Bronchial epithelial cell (primary cell): ENCODE measurements around the gene PSORS1C2. TPM values are rescaled to one million over a fixed set of nuclear protein-coding genes. Genes with fewer than 3 reads are reported as not detected.

ENCODE experiments used
- DNase-seq: peaks from one replicate; pipeline ENCODE4 v3.0.0-alpha.2; 2010; ENCODE audit warnings: low read depth
- FAIRE-seq: peaks from 2 replicates; lab custom pipeline; 2011; peaks lifted over from hg19 to GRCh38; lab: Jason Lieb, UNC
- H3K27me3 ChIP-seq: 2 replicates; pipeline ENCODE4 v1.5.1; 2011; ENCODE audit warnings: low read length; ENCODE audit not compliant: control insufficient read depth, insufficient read depth
- H3K36me3 ChIP-seq: 2 replicates; pipeline ENCODE4 v1.5.1; 2011; ENCODE audit warnings: low read length; ENCODE audit not compliant: control insufficient read depth, insufficient read depth
- H3K4me3 ChIP-seq: 2 replicates; pipeline ENCODE4 v1.5.1; 2011; ENCODE audit warnings: mild to moderate bottlenecking, low read depth, low read length, control low read depth
- total RNA-seq: library from RNA; depleted of rRNA; stranded (reverse); fragments of >200 nt; gene quantifications from 2 replicates; pipeline ENCODE4 v1.2.1, GENCODE V29; 2014
- TF ChIP-seq, protein P1 (sequence below): IDR thresholded peaks from 2 replicates; pipeline ENCODE4 v1.5.1; 2011; ENCODE audit warnings: mild to moderate bottlenecking, moderate library complexity, low read length, control low read depth, inconsistent platforms; ENCODE audit not compliant: insufficient read depth, severe bottlenecking

PSORS1C2 gene
- total RNA-seq, 1 donor from 2014 or later = not detected

DNA sequence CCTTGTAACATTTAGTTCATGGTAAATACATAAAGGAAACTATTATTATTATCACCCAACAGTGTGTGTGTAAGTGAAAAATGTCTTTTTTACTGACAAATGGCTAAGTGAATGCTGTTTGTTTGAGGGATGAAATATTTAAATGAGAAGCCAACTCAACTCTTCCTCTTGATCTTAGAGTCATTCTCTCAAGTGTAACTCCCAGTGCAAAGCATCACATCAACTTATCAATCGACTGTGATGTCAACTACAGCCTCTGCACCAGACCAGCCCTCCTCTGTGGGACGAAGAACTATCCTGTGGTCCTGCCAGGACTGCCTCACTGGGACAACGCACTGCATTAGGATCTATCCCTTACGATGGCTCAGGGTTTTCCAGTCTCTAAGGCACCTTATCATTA lies 31.8 kb downstream of the PSORS1C2 start:
- DNase-seq = no peak
- Histone ChIP-seq H3K27me3 (peaks cover 6% of the 10 kb centered on the region), H3K4me3 (no peak overlapping the region), H3K36me3 (no peaks in the 10 kb centered on the region)
- no peak for FAIRE-seq
- TF ChIP-seq, protein P1, sequence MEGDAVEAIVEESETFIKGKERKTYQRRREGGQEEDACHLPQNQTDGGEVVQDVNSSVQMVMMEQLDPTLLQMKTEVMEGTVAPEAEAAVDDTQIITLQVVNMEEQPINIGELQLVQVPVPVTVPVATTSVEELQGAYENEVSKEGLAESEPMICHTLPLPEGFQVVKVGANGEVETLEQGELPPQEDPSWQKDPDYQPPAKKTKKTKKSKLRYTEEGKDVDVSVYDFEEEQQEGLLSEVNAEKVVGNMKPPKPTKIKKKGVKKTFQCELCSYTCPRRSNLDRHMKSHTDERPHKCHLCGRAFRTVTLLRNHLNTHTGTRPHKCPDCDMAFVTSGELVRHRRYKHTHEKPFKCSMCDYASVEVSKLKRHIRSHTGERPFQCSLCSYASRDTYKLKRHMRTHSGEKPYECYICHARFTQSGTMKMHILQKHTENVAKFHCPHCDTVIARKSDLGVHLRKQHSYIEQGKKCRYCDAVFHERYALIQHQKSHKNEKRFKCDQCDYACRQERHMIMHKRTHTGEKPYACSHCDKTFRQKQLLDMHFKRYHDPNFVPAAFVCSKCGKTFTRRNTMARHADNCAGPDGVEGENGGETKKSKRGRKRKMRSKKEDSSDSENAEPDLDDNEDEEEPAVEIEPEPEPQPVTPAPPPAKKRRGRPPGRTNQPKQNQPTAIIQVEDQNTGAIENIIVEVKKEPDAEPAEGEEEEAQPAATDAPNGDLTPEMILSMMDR = no peak

DNA sequence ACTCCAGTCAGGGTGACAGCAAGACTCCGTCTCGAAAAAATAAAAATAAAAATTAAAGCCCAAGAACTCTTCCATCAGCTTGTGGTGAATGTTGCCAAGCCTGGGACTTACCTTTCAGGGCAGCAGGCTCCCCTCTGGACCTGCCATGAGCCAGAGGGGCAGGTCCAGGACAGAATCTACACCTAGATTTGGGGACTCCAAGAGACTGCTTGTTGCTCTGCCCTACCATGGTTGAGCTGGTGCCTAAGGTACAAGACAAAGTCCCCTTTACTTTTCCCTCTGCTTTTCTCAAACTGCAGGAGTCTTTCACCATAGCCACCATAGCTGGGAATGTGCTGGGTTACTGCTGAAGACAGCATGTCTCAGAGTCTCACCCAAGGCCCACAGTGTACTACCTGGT lies 35.7 kb downstream of the PSORS1C2 start:
- Histone ChIP-seq H3K27me3 (no peaks in the 10 kb centered on the region), H3K4me3 (no peak overlapping the region), H3K36me3 (no peaks in the 10 kb centered on the region)
- no peak for DNase-seq
- TF ChIP-seq, protein P1 = no peak
- FAIRE-seq = no peak

DNA sequence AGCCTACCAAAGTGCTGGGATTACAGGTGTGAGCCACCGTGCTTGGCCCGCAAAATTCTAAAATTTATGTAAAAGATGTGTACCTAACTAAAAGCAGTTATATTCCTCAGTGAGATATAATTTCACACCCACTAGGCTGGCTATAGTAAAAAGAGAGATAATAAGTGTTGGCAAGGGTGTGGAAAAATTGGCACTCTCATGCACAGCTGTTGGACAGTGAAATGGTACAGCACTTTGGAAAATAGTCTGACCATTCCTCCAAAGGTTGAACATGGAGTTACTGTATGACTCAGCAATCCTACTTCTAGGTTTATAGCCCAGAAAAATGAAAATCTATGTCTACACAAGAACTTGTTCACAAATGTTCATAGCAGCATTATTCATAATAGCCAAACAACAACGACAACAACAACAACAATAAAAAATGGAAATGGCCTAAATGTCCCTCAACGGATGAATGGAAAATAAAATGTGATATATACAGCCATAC lies 40.4 kb downstream of the PSORS1C2 start:
- Histone ChIP-seq H3K4me3 (no peak overlapping the region), H3K36me3 (no peaks in the 10 kb centered on the region), H3K27me3 (no peaks in the 10 kb centered on the region)
- TF ChIP-seq, protein P1 = no peak
- FAIRE-seq = no peak
- DNase-seq = no peak

DNA sequence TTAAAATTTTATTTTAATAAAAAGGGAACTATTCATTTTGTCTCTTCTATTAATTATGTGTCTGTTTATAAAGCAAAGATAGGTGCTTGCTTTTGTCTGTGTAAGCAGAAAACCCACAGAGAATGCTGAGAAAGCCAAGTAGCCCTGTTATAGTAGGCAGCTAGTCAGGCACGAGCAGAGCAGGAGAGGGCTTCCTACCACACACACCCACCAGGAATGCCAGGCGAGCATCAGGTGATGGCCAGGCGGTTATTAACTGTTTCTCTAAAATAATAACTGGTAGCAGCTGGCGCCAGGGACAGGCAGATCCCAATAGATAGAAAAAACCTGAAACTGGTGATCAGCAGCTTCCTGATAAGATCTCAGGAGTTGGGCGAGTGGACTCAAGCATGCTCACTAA lies 42.2 kb downstream of the PSORS1C2 start:
- no peaks in the 10 kb centered on the region for H3K36me3 ChIP-seq
- no peak overlapping the region for H3K4me3 ChIP-seq
- DNase-seq (no peak), FAIRE-seq (no peak)
- H3K27me3 ChIP-seq = no peaks in the 10 kb centered on the region
- TF ChIP-seq, protein P1 = no peak

DNA sequence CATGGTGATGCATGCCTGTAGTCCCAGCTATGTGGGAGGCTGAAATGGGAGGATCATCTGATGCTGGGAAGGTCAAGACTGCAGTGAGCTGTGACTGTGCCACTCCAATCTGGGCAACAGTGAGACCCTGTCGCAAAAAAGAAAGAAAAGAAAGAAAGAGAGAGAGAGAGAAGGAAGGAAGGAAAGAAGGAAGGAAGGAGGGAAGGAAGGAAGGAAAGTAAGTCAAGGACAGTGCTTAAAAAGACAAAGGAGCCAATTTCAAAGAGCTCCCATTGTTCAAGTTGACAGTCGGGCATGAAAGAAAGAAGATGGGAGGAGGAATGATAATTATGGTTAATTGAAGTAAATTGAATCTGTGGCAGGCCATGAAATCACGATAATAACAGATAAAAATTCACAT lies 42.7 kb downstream of the PSORS1C2 start:
- H3K27me3 ChIP-seq = no peaks in the 10 kb centered on the region
- DNase-seq (no peak), FAIRE-seq (no peak)
- H3K4me3 ChIP-seq = no peak overlapping the region
- H3K36me3 ChIP-seq = no peaks in the 10 kb centered on the region
- TF ChIP-seq, protein P1 = no peak

DNA sequence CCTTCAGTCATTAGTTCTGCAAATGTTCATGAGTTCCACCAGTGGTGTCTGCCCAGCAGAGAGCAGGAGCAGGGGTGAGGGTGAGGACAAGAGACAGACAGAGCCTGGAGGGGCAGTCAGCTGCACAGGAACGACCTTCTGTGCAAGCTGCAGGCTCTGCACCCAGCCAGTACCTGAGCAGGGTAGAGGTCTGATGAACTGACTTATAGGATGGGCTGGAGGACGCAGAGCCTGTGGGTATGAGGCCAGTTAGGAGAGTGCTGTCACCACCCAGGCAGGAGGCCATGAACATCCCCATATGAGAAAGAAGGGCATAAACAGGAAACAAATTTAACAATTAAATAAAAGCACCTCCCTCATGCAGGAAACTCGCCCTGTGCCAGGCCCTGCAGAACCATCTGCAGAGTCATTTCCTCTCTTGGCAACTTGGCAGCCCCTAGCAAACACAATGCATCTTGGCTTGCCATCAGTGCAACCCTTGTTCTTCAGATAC lies 44.4 kb downstream of the PSORS1C2 start:
- Histone ChIP-seq H3K27me3 (no peaks in the 10 kb centered on the region), H3K36me3 (no peaks in the 10 kb centered on the region), H3K4me3 (no peak overlapping the region)
- FAIRE-seq = no peak
- DNase-seq = peak; percentile 44
- TF ChIP-seq, protein P1 = no peak
